HCT116 (cell line): ENCODE data around the gene CDH7. TPM values are rescaled to one million over a fixed set of nuclear protein-coding genes. Genes with fewer than 3 reads are reported as not detected.

ENCODE experiments used
- ATAC-seq: fragments of 200-7000 bp; cut with Tn5 transposase; 2 replicates; pipeline ENCODE4 v1.9.1; 2020; ENCODE audit warnings: mild to moderate bottlenecking, moderate library complexity
- BruUV-seq: library from RNA; stranded (reverse); fragments of 400-500 nt; replicated peaks from 2 replicates; lab custom pipeline; 2021; lab: Mats Ljungman, UMichigan
- CTCF ChIA-PET: fragments of 300-600 bp; sonication (Branson Sonifier 250); formaldehyde crosslinking; loops from one replicate; lab custom pipeline; 2021; ENCODE audit warnings: antibody characterized with exemption; lab: Charles Lee
- POLR2A ChIA-PET: fragments of 300-600, 350-600 bp; sonication (Branson Sonifier 250); formaldehyde crosslinking; loops from one replicate; lab custom pipeline; 2021; ENCODE audit warnings: antibody characterized with exemption; lab: Charles Lee
- RAD21 ChIA-PET, 2 experiments: fragments of 300-600 bp; sonication (Branson Sonifier 250); formaldehyde crosslinking; loops; one replicate each; lab custom pipeline; 2023; ENCODE audit warnings: low total read pairs in 2 of 2; ENCODE audit not compliant: uncharacterized antibody in 2 of 2, unreplicated experiment in 2 of 2, low non-redundant PET in 1 of 2; lab: Charles Lee
- DNase-seq: peaks from one replicate; pipeline ENCODE4 v3.0.0-alpha.2; 2010; ENCODE audit warnings: low read depth, low spot score
- H2AFZ ChIP-seq: fragments of 200-600 bp; shearing (Covaris generic), sonication (generic); 2 replicates; pipeline ENCODE4 v1.6.1; 2017; ENCODE audit warnings: low read depth, mixed run types, mixed read lengths, antibody characterized with exemption, low read length; ENCODE audit not compliant: poor library complexity, severe bottlenecking
- H3K27ac ChIP-seq: 2 replicates; pipeline ENCODE4 v1.5.1; 2012; ENCODE audit warnings: low read depth, low read length
- H3K27me3 ChIP-seq: fragments of 200-600 bp; sonication (generic); 2 replicates; pipeline ENCODE4 v1.6.1; 2016; ENCODE audit warnings: mixed run types, low read length, mixed read lengths; ENCODE audit not compliant: insufficient read depth
- H3K36me3 ChIP-seq, 2 experiments: fragments of 200-500 bp in 1 of 2; fragments of 200-600 bp in 1 of 2; sonication (Bioruptor generic) in 1 of 2; sonication (generic) in 1 of 2; 2 replicates each; pipeline versions ENCODE4 v1.5.1 to v1.6.1; 2014 to 2016; ENCODE audit warnings: low read length in 2 of 2, inconsistent platforms in 1 of 2, mixed read lengths in 1 of 2, mixed run types in 1 of 2; ENCODE audit not compliant: insufficient read depth in 2 of 2, control insufficient read depth in 1 of 2
- H3K4me1 ChIP-seq, 2 experiments: fragments of 200-600 bp in 1 of 2; sonication (generic) in 1 of 2; 2 replicates each; pipeline versions ENCODE4 v1.5.1 to v1.6.1; 2012 to 2017; ENCODE audit warnings: low read length in 2 of 2, inconsistent platforms in 1 of 2, mild to moderate bottlenecking in 1 of 2, mixed read lengths in 1 of 2, mixed run types in 1 of 2, moderate library complexity in 1 of 2; ENCODE audit not compliant: insufficient read depth in 2 of 2, control insufficient read depth in 1 of 2
- H3K4me2 ChIP-seq: fragments of 200-600 bp; sonication (generic); 2 replicates; pipeline ENCODE4 v1.6.1; 2017; ENCODE audit warnings: mixed run types, low read length, mixed read lengths
- H3K4me3 ChIP-seq, 2 experiments: fragments of 200-600 bp in 1 of 2; sonication (generic) in 1 of 2; replicated peaks in 1 of 2; 2 replicates each; pipeline ENCODE4 v1.5.1; 2011 to 2016; ENCODE audit warnings: low read length in 2 of 2, control low read depth in 1 of 2, low read depth in 1 of 2, mild to moderate bottlenecking in 1 of 2, mixed read lengths in 1 of 2, mixed run types in 1 of 2
- H3K79me2 ChIP-seq: fragments of 200-600 bp; sonication (generic); 2 replicates; pipeline ENCODE4 v1.6.1; 2017; ENCODE audit warnings: mild to moderate bottlenecking, mixed run types, low read length, moderate library complexity, mixed read lengths; ENCODE audit not compliant: insufficient read depth
- H3K9ac ChIP-seq: fragments of 200-600 bp; sonication (generic); 2 replicates; pipeline ENCODE4 v1.6.1; 2016; ENCODE audit warnings: low read length, mixed read lengths
- H3K9me2 ChIP-seq: fragments of 200-600 bp; sonication (generic), shearing (Covaris generic); 2 replicates; pipeline ENCODE4 v1.6.1; 2017; ENCODE audit warnings: mixed run types, mild to moderate bottlenecking, moderate library complexity; ENCODE audit not compliant: insufficient read depth
- H3K9me3 ChIP-seq, 2 experiments: fragments of 200-500 bp in 1 of 2; fragments of 200-600 bp in 1 of 2; sonication (Bioruptor generic) in 1 of 2; sonication (generic) in 1 of 2; 2 replicates each; pipeline ENCODE4 v1.6.1; 2014 to 2017; ENCODE audit warnings: low read length in 2 of 2, mixed read lengths in 2 of 2, inconsistent platforms in 1 of 2, low read depth in 1 of 2, mild to moderate bottlenecking in 1 of 2, mixed run types in 1 of 2, moderate library complexity in 1 of 2; ENCODE audit not compliant: control insufficient read depth in 1 of 2, insufficient read depth in 1 of 2
- H4K20me1 ChIP-seq: fragments of 200-600 bp; sonication (generic), shearing (Covaris generic); 2 replicates; pipeline ENCODE4 v1.6.1; 2017; ENCODE audit warnings: mixed run types, mild to moderate bottlenecking, moderate library complexity; ENCODE audit not compliant: insufficient read depth
- ELF1 ChIP-seq: IDR thresholded peaks from 2 replicates; pipeline ENCODE4 v1.6.1; 2012; ENCODE audit warnings: low read depth, borderline replicate concordance
- FOSL1 ChIP-seq: IDR thresholded peaks from 2 replicates; pipeline ENCODE4 v1.6.1; 2012; ENCODE audit warnings: low read depth
- SP1 ChIP-seq: IDR thresholded peaks from 2 replicates; pipeline ENCODE4 v1.6.1; 2012; ENCODE audit warnings: low read depth
- SRF ChIP-seq: IDR thresholded peaks from 2 replicates; pipeline ENCODE4 v1.6.1; 2012; ENCODE audit warnings: low read depth
- TCF7L2 ChIP-seq: IDR thresholded peaks from 2 replicates; pipeline ENCODE4 v1.7.0; 2011; ENCODE audit warnings: borderline replicate concordance, inconsistent platforms; ENCODE audit not compliant: insufficient read depth, insufficient read length; ENCODE audit errors: extremely low read depth
- ZNF274 ChIP-seq: fragments of 200-500 bp; sonication (Bioruptor generic); IDR thresholded peaks from 2 replicates; pipeline ENCODE4 v1.6.1; 2014; ENCODE audit warnings: mild to moderate bottlenecking, low read depth, low read length, inconsistent platforms
- intact Hi-C: fragments of 100-400 bp; cut with micrococcal nuclease; formaldehyde crosslinking; loops from 2 replicates; pipeline ENCODE4 v1.10.0; 2022
- total RNA-seq: library from RNA; stranded (reverse); gene quantifications from one replicate; pipeline ENCODE4 v1.2.1, GENCODE V29; 2021; ENCODE audit not compliant: unreplicated experiment
- TF ChIP-seq, protein P1 (sequence below): IDR thresholded peaks from 2 replicates; pipeline ENCODE4 v1.6.1; 2012
- TF ChIP-seq, protein P2 (sequence below), 3 experiments: fragments of 200-600 bp in 1 of 3; sonication (generic) in 1 of 3; IDR thresholded peaks in 2 of 3; conservative IDR thresholded peaks in 1 of 3; 2 replicates each; pipeline ENCODE4 v1.5.1; 2012 to 2017; ENCODE audit warnings: low read depth in 2 of 3, low read length in 2 of 3, antibody characterized with exemption in 1 of 3, borderline replicate concordance in 1 of 3, control low read depth in 1 of 3, mild to moderate bottlenecking in 1 of 3, mixed read lengths in 1 of 3, mixed run types in 1 of 3, moderate library complexity in 1 of 3; ENCODE audit not compliant: insufficient read depth in 1 of 3

The CDH7 gene
- total RNA-seq, 1 experiment from 2014 or later = not detected

- H3K4me3 ChIP-seq = no peak overlapping the region
- H4K20me1 ChIP-seq = no peaks in the 10 kb centered on the region
- no peaks in the 10 kb centered on the region for H3K36me3 ChIP-seq
- no peak for ATAC-seq
- no peak overlapping the region for H3K9ac ChIP-seq
- H3K27me3 ChIP-seq = no peaks in the 10 kb centered on the region
- TF ChIP-seq ELF1 (no peak), SRF (no peak), TCF7L2 (no peak), FOSL1 (no peak), SP1 (no peak), ZNF274 (no peak)
- TF ChIP-seq, protein P1, sequence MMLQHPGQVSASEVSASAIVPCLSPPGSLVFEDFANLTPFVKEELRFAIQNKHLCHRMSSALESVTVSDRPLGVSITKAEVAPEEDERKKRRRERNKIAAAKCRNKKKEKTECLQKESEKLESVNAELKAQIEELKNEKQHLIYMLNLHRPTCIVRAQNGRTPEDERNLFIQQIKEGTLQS = no peak
- TF ChIP-seq, protein P2, sequence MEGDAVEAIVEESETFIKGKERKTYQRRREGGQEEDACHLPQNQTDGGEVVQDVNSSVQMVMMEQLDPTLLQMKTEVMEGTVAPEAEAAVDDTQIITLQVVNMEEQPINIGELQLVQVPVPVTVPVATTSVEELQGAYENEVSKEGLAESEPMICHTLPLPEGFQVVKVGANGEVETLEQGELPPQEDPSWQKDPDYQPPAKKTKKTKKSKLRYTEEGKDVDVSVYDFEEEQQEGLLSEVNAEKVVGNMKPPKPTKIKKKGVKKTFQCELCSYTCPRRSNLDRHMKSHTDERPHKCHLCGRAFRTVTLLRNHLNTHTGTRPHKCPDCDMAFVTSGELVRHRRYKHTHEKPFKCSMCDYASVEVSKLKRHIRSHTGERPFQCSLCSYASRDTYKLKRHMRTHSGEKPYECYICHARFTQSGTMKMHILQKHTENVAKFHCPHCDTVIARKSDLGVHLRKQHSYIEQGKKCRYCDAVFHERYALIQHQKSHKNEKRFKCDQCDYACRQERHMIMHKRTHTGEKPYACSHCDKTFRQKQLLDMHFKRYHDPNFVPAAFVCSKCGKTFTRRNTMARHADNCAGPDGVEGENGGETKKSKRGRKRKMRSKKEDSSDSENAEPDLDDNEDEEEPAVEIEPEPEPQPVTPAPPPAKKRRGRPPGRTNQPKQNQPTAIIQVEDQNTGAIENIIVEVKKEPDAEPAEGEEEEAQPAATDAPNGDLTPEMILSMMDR (IDR thresholded peaks at IDR 0.05 in 2 of 3, conservative IDR thresholded peaks at IDR 0.05 in 1 of 3; ENCODE audit: borderline replicate concordance in 1 of 3, insufficient read depth in 1 of 3, low read depth in 2 of 3, low read length in 2 of 3) = peak in 1 of 3 experiments; percentile 10; a peak in 1 of 6 replicates
- TF ChIP-seq, all 23 proteins: peak for 1
- DNase-seq = no peak
- RAD21 ChIA-PET = no interaction called here
- Histone ChIP-seq H3K9me3 (peaks cover 9 to 25% of the 10 kb centered on the region in 2 experiments; a peak in 2 of 4 replicates), H3K79me2 (no peaks in the 10 kb centered on the region), H2AFZ (no peak overlapping the region), H3K4me1 (no peaks in the 10 kb centered on the region), H3K4me2 (no peak overlapping the region), H3K27ac (no peak overlapping the region), H3K9me2 (no peaks in the 10 kb centered on the region)
- no TSS peak for BruUV-seq
- intact Hi-C loops = no loop called here
- POLR2A ChIA-PET = no interaction called here
- CTCF ChIA-PET = no interaction called here
Measured at GRCh38 chr18:65725251-65726050, 25.4 kb upstream of the CDH7 start.
